Kidney (tissue), 14 donors: ENCODE results near the gene DRICH1. TPM values are rescaled to one million over a fixed set of nuclear protein-coding genes. Genes with fewer than 3 reads are reported as not detected.
"Not testable (repeated sequence)": the region's sequence is repeated elsewhere in the genome, so short reads cannot be mapped to it uniquely, and the experiment has no call there.

ENCODE experiments used
- DNase-seq, 5 donors: peaks; one replicate each; pipeline ENCODE4 v3.0.0-alpha.2; 2013 to 2020
- FAIRE-seq: peaks from 2 replicates; lab custom pipeline; 2012; peaks lifted over from hg19 to GRCh38; lab: Jason Lieb, UNC
- H3K27ac ChIP-seq, 2 donors: one replicate each; pipeline ENCODE4 v1.7.0; 2013; ENCODE audit warnings: low read depth in 2 of 2, low read length in 2 of 2, inconsistent platforms in 1 of 2
- H3K27me3 ChIP-seq: one replicate; pipeline ENCODE4 v1.7.1; 2013; ENCODE audit warnings: low read length, inconsistent platforms; ENCODE audit not compliant: control insufficient read depth, insufficient read depth
- H3K36me3 ChIP-seq, 3 donors: one replicate each; pipeline versions ENCODE4 v1.7.0 to v1.7.1; 2013; ENCODE audit warnings: low read length in 3 of 3, control low read depth in 1 of 3, inconsistent platforms in 1 of 3; ENCODE audit not compliant: insufficient read depth in 3 of 3, control insufficient read depth in 2 of 3
- H3K4me1 ChIP-seq, 3 donors: one replicate each; pipeline versions ENCODE4 v1.7.0 to v1.7.1; 2013; ENCODE audit warnings: low read length in 3 of 3, inconsistent platforms in 1 of 3, low read depth in 1 of 3; ENCODE audit not compliant: control insufficient read depth in 2 of 3, insufficient read depth in 2 of 3
- H3K4me3 ChIP-seq, 3 donors: one replicate each; pipeline versions ENCODE4 v1.7.0 to v1.8.1; 2013; ENCODE audit warnings: low read length in 3 of 3, control low read depth in 1 of 3, inconsistent platforms in 1 of 3
- H3K9ac ChIP-seq, 3 donors: one replicate each; pipeline versions ENCODE4 v1.7.0 to v1.7.1; 2013; ENCODE audit warnings: low read length in 3 of 3, control low read depth in 1 of 3, inconsistent platforms in 1 of 3
- H3K9me3 ChIP-seq, 3 donors: one replicate each; pipeline versions ENCODE4 v1.7.0 to v1.7.1; 2013; ENCODE audit warnings: low read length in 3 of 3, control low read depth in 1 of 3, inconsistent platforms in 1 of 3; ENCODE audit not compliant: control insufficient read depth in 2 of 3, insufficient read depth in 1 of 3
- CTCF ChIP-seq: IDR thresholded peaks from 3 replicates; pipeline ENCODE4 v1.5.1; 2012; ENCODE audit warnings: mild to moderate bottlenecking, moderate library complexity, borderline replicate concordance; ENCODE audit not compliant: insufficient read depth; ENCODE audit errors: extremely low read depth
- intact Hi-C: fragments of 100-400 bp; cut with DNase I; formaldehyde crosslinking; loops from one replicate; pipeline ENCODE4 v1.11.1; 2022
- polyA plus RNA-seq: library from polyadenylated mRNA; stranded (reverse); fragments of 350-450 nt; fragmentation: Illumina TruSeq; extraction: RNeasy Lipid Tissue Mini Kit (QIAGEN cat#74804); gene quantifications from one replicate; pipeline ENCODE4 v1.2.3, GENCODE V29; 2014; ENCODE audit warnings: low read depth, low replicate concordance; ENCODE audit not compliant: insufficient read depth
- total RNA-seq: library from RNA; stranded (reverse); fragmentation: NEBNext Ultra II Directional; extraction: Animal tissue kit (Norgen Biotek cat#: 25700); gene quantifications from one replicate; pipeline ENCODE4 v1.2.1, GENCODE V29; 2021
- donor health status: control.
- donor health status: control.
- donor health status: control.
- donor health status: control.
- donor health status: control.
- donor health status: DM: yes; HTN: yes; CAD: no.
- donor health status: Normal renal cell carcinoma (clear cell type).

Gene DRICH1
- total and polyA plus RNA-seq, 2 donors from 2014 or later, result 1.1 to 1.3 TPM

DNA sequence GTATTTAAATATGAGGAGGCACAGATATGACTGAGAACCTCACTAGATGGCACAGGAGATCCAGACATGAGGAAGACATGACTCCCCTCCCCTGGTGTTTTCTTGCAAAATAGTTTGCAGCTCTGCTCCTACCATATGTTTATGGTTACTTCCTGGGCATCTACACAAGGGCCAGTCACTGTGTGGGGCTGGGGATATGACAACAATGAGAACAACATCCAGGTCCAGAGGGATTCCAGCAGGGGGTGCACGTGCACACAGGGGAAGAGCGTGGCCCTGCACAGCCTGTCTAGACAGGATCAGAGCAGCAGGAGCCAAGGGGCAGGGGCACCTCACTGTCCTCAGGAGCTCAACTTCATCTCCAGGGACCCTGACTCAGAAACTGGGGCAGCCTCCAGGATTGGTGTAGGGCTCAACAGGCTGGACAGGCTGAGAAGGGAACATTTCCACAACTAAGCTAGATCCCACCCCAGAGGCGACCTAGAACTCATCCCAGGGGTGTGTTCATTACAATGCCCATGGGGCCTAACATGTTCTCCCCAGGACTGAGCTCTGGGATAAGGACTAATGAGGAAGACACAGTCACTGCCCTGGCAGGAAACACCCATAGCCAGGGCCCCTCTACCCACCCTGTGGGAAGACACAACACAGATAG, 4.6 kb downstream of the DRICH1 start:
- H3K4me1 ChIP-seq, H3K27ac ChIP-seq, H3K4me3 ChIP-seq, H3K9me3 ChIP-seq, intact Hi-C loops, H3K27me3 ChIP-seq, H3K9ac ChIP-seq, FAIRE-seq: not testable (repeated sequence)
- DNase-seq, result peak in 1 of 5 donors; percentile 11
- H3K36me3 ChIP-seq, result peaks cover 0 to 11% (median 0%) of the 10 kb centered on the region in 3 donors
- peak; percentile 39 for TF ChIP-seq CTCF

DNA sequence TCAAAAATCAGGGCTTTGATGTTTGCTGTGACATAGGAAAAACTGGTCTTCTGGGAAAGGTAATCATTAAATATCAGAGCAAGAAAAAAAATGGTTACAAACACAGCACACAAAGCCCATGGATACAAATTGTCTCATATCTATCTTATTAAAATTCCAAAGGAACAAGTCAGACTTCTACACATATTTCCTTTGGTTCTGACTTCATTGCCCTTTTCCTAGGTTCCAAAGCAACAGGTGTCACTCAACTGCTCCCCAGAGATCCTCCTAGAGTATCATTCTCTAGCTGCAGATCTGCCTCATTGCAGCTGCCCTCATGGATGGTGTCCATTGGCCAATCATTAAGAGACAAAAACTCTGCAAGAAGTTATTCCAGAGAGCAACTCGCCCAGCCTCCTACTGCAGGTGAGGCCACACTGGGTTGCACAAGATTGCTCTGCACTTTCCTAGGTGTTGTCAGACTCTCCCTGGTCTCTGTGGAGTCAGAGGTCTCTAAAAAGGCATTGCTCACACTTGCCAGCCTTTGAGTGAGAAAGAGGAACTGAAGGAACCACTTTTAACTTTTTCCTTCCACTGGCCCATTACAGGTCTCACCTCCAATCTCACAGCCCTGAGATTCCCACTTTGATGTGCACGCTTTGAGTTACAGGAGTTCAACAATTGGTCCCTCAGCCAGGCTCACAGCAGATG, 5.7 kb downstream of the DRICH1 start:
- Histone ChIP-seq H3K9ac (no peak overlapping the region), H3K27ac (no peak overlapping the region), H3K4me1 (no peaks in the 10 kb centered on the region), H3K9me3 (no peaks in the 10 kb centered on the region), H3K4me3 (no peak overlapping the region), H3K27me3 (no peaks in the 10 kb centered on the region), H3K36me3 (peaks cover 0 to 11% (median 0%) of the 10 kb centered on the region in 3 donors)
- FAIRE-seq, result no peak
- no peak for TF ChIP-seq CTCF
- intact Hi-C loops, result no loop called here
- DNase-seq, result no peak

GRCh38 chr22:23622634-23623033, 9.5 kb downstream of the DRICH1 start:
- intact Hi-C loops, result no loop called here
- DNase-seq, result peak in 1 of 5 donors; percentile 18
- Histone ChIP-seq H3K4me1 (no peaks in the 10 kb centered on the region), H3K27me3 (no peaks in the 10 kb centered on the region), H3K9ac (no peak overlapping the region), H3K4me3 (no peak overlapping the region), H3K9me3 (no peaks in the 10 kb centered on the region), H3K27ac (no peak overlapping the region), H3K36me3 (peaks cover 0 to 11% (median 0%) of the 10 kb centered on the region in 3 donors)
- no peak for TF ChIP-seq CTCF
- FAIRE-seq, result no peak

DNA sequence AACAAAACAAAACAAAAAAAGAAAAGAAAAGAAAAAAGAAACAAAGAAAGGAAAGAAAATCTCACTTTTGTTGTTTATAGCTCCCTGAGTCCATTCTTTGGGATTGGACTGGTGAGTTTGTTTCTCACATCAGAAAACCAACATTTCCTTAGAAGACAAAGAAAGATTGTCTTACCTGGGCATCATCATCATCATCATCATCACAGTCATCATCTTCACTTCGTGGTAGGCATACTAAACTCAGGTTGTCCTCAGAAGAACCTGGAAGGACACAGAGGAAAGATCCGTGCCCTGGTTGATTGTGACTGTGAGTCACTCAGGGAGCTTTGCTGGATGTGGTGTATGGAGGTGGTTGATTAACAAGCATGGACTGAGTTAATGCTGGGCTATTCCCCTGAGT, 10.2 kb downstream of the DRICH1 start:
- H3K9ac ChIP-seq, H3K4me3 ChIP-seq, H3K27me3 ChIP-seq, DNase-seq, H3K9me3 ChIP-seq, H3K4me1 ChIP-seq, H3K27ac ChIP-seq, intact Hi-C loops, FAIRE-seq: not testable (repeated sequence)
- H3K36me3 ChIP-seq, result peaks cover 0 to 11% (median 0%) of the 10 kb centered on the region in 3 donors
